Heart left ventricle (tissue), 16 donors: ENCODE measurements around the gene TTLL11. TPM values are rescaled to one million over a fixed set of nuclear protein-coding genes. Genes with fewer than 3 reads are reported as not detected.
A peak's percentile ranks its signal among the peaks of the same experiment; 100 is the strongest.

ENCODE experiments used
- ATAC-seq, 4 donors: fragments of 200-7000 bp; cut with Tn5 transposase; one replicate each; pipeline ENCODE4 v1.9.1; 2020 to 2022; ENCODE audit warnings: moderate library complexity in 4 of 4, mild to moderate bottlenecking in 3 of 4, moderate number of reproducible peaks in 1 of 4
- DNase-seq, 5 donors: peaks; one replicate each; pipeline ENCODE4 v3.0.0-alpha.2; 2020
- H3K27ac ChIP-seq, 12 donors: fragments of 200-600 bp; sonication (generic) in 4 of 12; one replicate each; pipeline versions ENCODE4 v1.5.0 to v1.8.0; 2016 to 2022; ENCODE audit warnings: mild to moderate bottlenecking in 2 of 12
- H3K27me3 ChIP-seq, 9 donors: fragments of 200-600 bp; sonication (generic) in 2 of 9; one replicate each; pipeline versions ENCODE4 v1.5.1 to v1.8.0; 2016 to 2022; ENCODE audit warnings: mild to moderate bottlenecking in 3 of 9
- H3K36me3 ChIP-seq, 9 donors: fragments of 200-600 bp; sonication (generic) in 2 of 9; one replicate each; pipeline versions ENCODE4 v1.5.0 to v1.8.0; 2018 to 2022; ENCODE audit warnings: mild to moderate bottlenecking in 2 of 9
- H3K4me1 ChIP-seq, 12 donors: fragments of 200-600 bp; sonication (generic) in 4 of 12; one replicate each; pipeline versions ENCODE4 v1.5.0 to v1.8.0; 2016 to 2022; ENCODE audit warnings: mild to moderate bottlenecking in 3 of 12
- H3K4me3 ChIP-seq, 12 donors: fragments of 200-600 bp; sonication (generic) in 4 of 12; one replicate each; pipeline versions ENCODE4 v1.5.0 to v1.8.0; 2017 to 2022; ENCODE audit warnings: mild to moderate bottlenecking in 9 of 12, moderate library complexity in 4 of 12
- H3K9me3 ChIP-seq, 12 donors: fragments of 200-600 bp; sonication (generic) in 4 of 12; one replicate each; pipeline versions ENCODE4 v1.5.0 to v1.8.0; 2016 to 2022; ENCODE audit warnings: mild to moderate bottlenecking in 1 of 12
- POLR2A ChIP-seq, 2 donors: fragments of 450-650 bp; IDR thresholded peaks; one replicate each; pipeline ENCODE4 v1.6.1; 2017; ENCODE audit warnings: antibody characterized with exemption in 2 of 2, mild to moderate bottlenecking in 2 of 2, moderate library complexity in 2 of 2
- WGBS, 4 donors: extraction: QIAGEN DNeasy Blood & Tissue Kit in 2 of 4; methylation state at CpG; one replicate each; pipeline versions ENCODE4 v1.1.5 to v1.1.7; 2013 to 2018; 5-methylcytosine and 5-hydroxymethylcytosine counted together
- intact Hi-C, 10 donors: fragments of 100-400 bp; cut with DNase I; formaldehyde crosslinking; loops; one replicate each; pipeline versions ENCODE4 v1.11.1 to v1.14.2; 2022
- polyA plus RNA-seq, 2 donors: library from polyadenylated mRNA; stranded (reverse); fragments of 200-250 nt; gene quantifications; one replicate each; pipeline ENCODE4 v1.2.3, GENCODE V29; 2013
- total RNA-seq, 9 donors: library from RNA; depleted of rRNA in 2 of 9; stranded (reverse); fragments of >200 nt in 2 of 9; fragmentation: NEBNext Ultra II Directional in 3 of 9; extraction: Animal tissue kit (Norgen Biotek cat#: 25700) in 3 of 9; gene quantifications; one replicate each; pipeline versions ENCODE4 v1.1.0 to v1.2.4, GENCODE V29; 2016 to 2023
- TF ChIP-seq, protein P1 (sequence below), 12 donors: fragments of 200-600 bp; sonication (generic) in 4 of 12; IDR thresholded peaks; one replicate each; pipeline versions ENCODE4 v1.5.0 to v1.8.0; 2018 to 2022; ENCODE audit warnings: antibody characterized with exemption in 12 of 12, mild to moderate bottlenecking in 5 of 12
- donor health status: ischemic (EF 13 %, LVEDD 7.1; RV severe dilation, severe dysfunction).
- donor health status: healthy with polysubstance abuse.
- donor health status: DM: no; HTN: yes; CAD: no.
- donor health status: DM: no; HTN: no; CAD: no.
- donor health status: ischemic (EF 25% LVEDD 6.9; RV normal size, moderate dysfunction).
- donor health status: ischemic (EF 25% LVEDD 5.7; RV mildly dilated, moderate dysfunction).
- donor health status: healthy.
- donor health status: DM: yes; HTN: yes; CAD: no.
- donor health status: ischemic (EF 35%, LVEDD 5.7; RV mildly dilated, moderate dysfunction).
- donor health status: nonischemic (EF 11% LVEDD 7.7; RV severe dilation, severe dysfunction).
- donor health status: DM: yes; HTN: yes; CAD: no.
- donor health status: PGD.
- donor health status: ischemic (EF 29% LVEDD 5.4; RV normal size, mild dysfunction).
- donor health status: nonischemic (EF 23%, LVEDD 6.1; RV moderate dilation, normal function).

TTLL11 gene
- total and polyA plus RNA-seq, 11 donors, result 2.7 to 10.9 (median 7.9) TPM

DNA sequence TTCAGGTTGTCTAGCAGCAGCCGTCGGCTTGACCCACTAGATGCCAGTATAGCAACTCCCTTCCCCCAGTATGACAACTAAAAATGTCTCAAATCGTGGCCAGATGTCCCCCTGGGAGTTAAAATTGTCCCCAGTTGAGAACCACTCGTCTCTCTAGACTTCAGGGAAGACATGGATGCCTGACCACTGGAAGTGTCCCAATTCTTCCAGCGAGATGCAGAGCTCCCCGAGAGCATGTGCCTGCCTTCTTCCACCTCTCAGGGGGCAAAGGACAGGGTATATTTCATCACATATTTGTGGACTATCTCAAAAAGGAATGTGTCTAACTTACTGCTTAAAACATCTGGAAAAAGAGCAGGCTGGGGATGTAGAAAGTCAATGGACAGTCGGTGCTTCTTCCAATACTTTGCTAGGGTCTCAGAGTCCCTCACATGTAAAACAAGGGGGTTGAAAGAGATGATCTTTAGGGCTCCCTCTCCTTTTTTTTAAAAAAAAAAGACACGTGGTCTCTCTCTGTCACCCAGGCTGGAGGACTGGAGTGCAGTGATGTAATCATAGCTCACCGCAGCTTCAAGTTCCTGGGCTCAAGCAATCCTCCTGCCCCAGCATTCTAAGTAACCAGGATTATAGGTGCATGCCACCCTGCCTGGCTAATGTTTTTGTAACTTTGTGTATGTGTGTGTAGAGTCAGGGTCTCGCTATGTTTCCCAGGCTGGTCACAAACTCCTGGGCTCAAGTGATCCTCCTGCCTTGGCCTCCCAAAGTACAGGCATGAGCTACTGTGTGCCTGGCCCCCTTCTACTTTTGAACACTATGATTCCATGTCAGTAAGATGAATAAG lies 251.1 kb downstream of the TTLL11 start:
- Histone ChIP-seq H3K27ac (no peak overlapping the region), H3K27me3 (no peaks in the 10 kb centered on the region), H3K36me3 (no peaks in the 10 kb centered on the region), H3K4me3 (no peak overlapping the region), H3K4me1 (peaks cover 0 to 13% (median 0%) of the 10 kb centered on the region in 12 donors), H3K9me3 (peaks cover 0 to 22% (median 0%) of the 10 kb centered on the region in 12 donors)
- no peak for ATAC-seq
- TF ChIP-seq POLR2A (IDR thresholded peaks at IDR 0.05), result no peak
- TF ChIP-seq, protein P1, sequence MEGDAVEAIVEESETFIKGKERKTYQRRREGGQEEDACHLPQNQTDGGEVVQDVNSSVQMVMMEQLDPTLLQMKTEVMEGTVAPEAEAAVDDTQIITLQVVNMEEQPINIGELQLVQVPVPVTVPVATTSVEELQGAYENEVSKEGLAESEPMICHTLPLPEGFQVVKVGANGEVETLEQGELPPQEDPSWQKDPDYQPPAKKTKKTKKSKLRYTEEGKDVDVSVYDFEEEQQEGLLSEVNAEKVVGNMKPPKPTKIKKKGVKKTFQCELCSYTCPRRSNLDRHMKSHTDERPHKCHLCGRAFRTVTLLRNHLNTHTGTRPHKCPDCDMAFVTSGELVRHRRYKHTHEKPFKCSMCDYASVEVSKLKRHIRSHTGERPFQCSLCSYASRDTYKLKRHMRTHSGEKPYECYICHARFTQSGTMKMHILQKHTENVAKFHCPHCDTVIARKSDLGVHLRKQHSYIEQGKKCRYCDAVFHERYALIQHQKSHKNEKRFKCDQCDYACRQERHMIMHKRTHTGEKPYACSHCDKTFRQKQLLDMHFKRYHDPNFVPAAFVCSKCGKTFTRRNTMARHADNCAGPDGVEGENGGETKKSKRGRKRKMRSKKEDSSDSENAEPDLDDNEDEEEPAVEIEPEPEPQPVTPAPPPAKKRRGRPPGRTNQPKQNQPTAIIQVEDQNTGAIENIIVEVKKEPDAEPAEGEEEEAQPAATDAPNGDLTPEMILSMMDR (IDR thresholded peaks at IDR 0.05), result no peak
- WGBS, 4 donors, result 89 to 90% (median 89%) methylated on average over 10 of the region's 10 CpGs
- peak in 1 of 5 donors; percentile 2 for DNase-seq
- intact Hi-C loops, result no loop called here

DNA sequence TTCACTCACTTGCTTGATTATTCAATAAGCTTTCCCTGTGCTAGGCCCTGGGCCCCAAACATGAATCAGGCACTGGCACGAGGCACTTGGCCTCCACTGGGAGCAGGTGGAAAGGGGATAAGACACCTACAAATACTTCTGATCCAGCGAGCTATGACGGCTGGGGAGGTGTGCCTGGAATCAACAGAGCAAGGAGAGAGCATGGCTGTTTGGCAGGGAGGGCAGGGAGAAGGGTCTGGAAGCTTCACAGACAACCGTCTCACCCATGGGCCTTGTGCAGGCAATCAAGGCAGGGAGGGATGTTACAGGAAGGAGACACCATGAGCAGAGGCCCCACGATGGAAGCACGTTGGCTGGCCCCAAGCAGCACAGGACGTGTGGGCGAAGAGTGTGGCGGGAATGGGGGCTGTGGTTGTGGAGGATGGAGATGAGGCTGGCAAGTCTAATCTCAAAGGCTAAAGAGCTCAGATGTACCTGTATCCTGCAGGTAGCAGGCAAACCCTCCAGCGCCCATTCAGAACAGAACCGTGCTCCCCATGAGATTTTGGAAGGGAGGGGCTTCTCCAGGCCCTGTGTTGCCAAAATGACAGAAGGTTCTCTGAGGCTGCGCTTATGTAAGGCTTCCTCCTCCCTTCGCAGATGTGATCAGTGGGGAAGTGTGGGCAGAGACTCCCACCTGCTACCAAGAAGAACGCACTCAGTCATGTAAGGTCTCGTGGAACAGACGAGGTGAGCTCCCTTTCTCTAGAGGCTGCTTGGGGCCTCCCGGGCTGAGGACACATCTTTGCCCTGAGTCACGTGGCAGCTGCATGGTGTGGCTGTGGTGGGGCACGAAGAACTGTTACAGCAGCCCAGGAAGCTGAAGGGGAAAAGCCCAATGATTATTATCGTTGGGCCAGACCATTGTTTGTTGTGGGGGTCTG lies 252.0 kb downstream of the TTLL11 start:
- intact Hi-C loops, result no loop called here
- WGBS, 4 donors, result 92 to 96% (median 93%) methylated on average over 20 of the region's 20 CpGs
- no peak for TF ChIP-seq POLR2A (IDR thresholded peaks at IDR 0.05)
- TF ChIP-seq, protein P1 (IDR thresholded peaks at IDR 0.05), result no peak
- H3K27me3 ChIP-seq, result no peaks in the 10 kb centered on the region
- DNase-seq (peak in 1 of 5 donors; percentile 20), ATAC-seq (no peak)
- no peak overlapping the region for H3K27ac ChIP-seq
- H3K4me3 ChIP-seq, result no peak overlapping the region
- H3K4me1 ChIP-seq, result peaks cover 0 to 13% (median 0%) of the 10 kb centered on the region in 12 donors
- H3K9me3 ChIP-seq, result peaks cover 0 to 21% (median 0%) of the 10 kb centered on the region in 12 donors
- no peaks in the 10 kb centered on the region for H3K36me3 ChIP-seq

DNA sequence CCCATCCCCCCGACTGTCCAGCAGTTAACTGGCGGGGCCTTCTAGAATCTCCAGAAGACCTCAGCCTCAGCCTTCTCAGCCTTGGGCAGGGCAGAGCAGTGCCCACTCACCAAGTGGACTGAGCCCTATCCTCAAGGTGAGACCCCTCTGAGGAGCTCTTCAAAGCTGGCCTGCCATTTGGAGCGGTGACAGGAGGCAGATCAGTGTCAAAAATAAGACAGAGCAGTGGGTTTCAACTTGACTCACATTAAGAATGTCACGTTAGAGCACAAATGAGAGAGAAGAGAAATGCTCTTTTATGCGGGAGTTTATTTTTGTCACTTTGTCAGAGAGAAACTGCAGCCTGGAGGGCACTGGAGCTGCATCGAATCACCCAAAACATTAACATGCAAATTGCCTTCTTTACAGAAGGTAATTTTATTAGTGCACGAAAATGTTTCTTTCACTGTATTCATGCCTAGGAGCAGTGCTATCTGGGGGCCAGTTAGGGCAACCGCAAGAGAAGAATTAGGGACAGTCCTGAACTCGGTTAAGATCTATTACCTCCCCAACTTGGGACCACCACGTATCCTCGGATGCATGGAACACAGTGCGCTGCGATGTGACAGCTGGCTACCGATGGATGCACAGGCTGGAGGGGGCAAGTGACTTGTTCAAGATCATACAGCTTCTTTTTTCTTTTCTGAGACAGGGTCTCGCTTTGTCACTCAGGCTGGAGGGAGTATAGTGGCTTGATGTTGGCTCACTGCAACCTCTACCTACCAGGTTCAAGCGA lies 253.2 kb downstream of the TTLL11 start:
- Histone ChIP-seq H3K27me3 (no peaks in the 10 kb centered on the region), H3K36me3 (no peaks in the 10 kb centered on the region), H3K27ac (no peak overlapping the region), H3K4me1 (peaks cover 0 to 13% (median 0%) of the 10 kb centered on the region in 12 donors), H3K9me3 (peaks cover 0 to 11% (median 0%) of the 10 kb centered on the region in 12 donors), H3K4me3 (no peak overlapping the region)
- intact Hi-C loops, result no loop called here
- DNase-seq (peak in 1 of 5 donors; percentile 16), ATAC-seq (no peak)
- WGBS, 4 donors, result 91 to 94% (median 91%) methylated on average over 16 of the region's 16 CpGs
- TF ChIP-seq POLR2A (IDR thresholded peaks at IDR 0.05), result no peak
- TF ChIP-seq, protein P1 (IDR thresholded peaks at IDR 0.05), result no peak
